ENCODE results near the gene TMEM150C. TPM values are rescaled to one million over a fixed set of nuclear protein-coding genes. Genes with fewer than 3 reads are reported as not detected.

The TMEM150C gene
- total and polyA plus RNA-seq, 2 of the 8 experiments (the other 6 are each of a cell fraction or from before 2014, with no cell fraction given), result 1.5 to 1.7 TPM

GRCh38 chr4:82521283-82521682 is 40.5 kb downstream of the TMEM150C start (continued):
- no peak for TF ChIP-seq CHD7 (IDR thresholded peaks at IDR 0.05; ENCODE audit: insufficient replicate concordance, low read length)
- TF ChIP-seq RFX5 (IDR thresholded peaks at IDR 0.05; ENCODE audit: borderline replicate concordance, low read depth, low read length), result no peak
- no peak for TF ChIP-seq YY1 (IDR thresholded peaks at IDR 0.05; ENCODE audit: low read depth, low read length)
- no peak for TF ChIP-seq TAF1 (IDR thresholded peaks at IDR 0.05; ENCODE audit: low read depth, low read length)
- no peak for TF ChIP-seq TEAD4 (IDR thresholded peaks at IDR 0.05; ENCODE audit: low read depth, low read length)
- no peak for TF ChIP-seq GABPA (IDR thresholded peaks at IDR 0.05; ENCODE audit: borderline replicate concordance, insufficient read depth, low read length)
- TF ChIP-seq EP300 (IDR thresholded peaks at IDR 0.05; ENCODE audit: borderline replicate concordance in 1 of 2, low read depth in 2 of 2, low read length in 2 of 2), result no peak
- no peak for TF ChIP-seq POU5F1 (IDR thresholded peaks at IDR 0.05; ENCODE audit: low read depth, low read length)
- TF ChIP-seq POLR2A (IDR thresholded peaks at IDR 0.05; ENCODE audit: control extremely low read depth in 1 of 2, low read depth in 2 of 2, low read length in 2 of 2), result no peak
- TF ChIP-seq SIRT6 (IDR thresholded peaks at IDR 0.05; ENCODE audit: low read length), result no peak

Measured in H1 (cell line).